NCI-H1694 (cell line): ENCODE measurements around the gene PARVA.
A peak's percentile ranks its signal among the peaks of the same experiment; 100 is the strongest.

ENCODE experiments used
- DNase-seq: peaks from one replicate; lab custom pipeline; 2025; lab: John Stamatoyannopoulos, UW

PARVA gene

GRCh38 chr11:12556155-12556554 lies 178.8 kb downstream of the PARVA start:
- no peak for DNase-seq

- peak; percentile 3 for DNase-seq
These were observed 179.5 kb downstream of the PARVA start for GRCh38 chr11:12556788-12557384.

GRCh38 chr11:12559011-12559410 lies 181.6 kb downstream of the PARVA start:
- DNase-seq = no peak

GRCh38 chr11:12560362-12560761 lies 183.0 kb downstream of the PARVA start:
- no peak for DNase-seq

- no peak for DNase-seq
These were observed 183.5 kb downstream of the PARVA start for GRCh38 chr11:12560861-12561260.

GRCh38 chr11:12564012-12564411 lies 186.6 kb downstream of the PARVA start:
- DNase-seq = no peak

GRCh38 chr11:12565406-12565805 lies 188.0 kb downstream of the PARVA start:
- no peak for DNase-seq

GRCh38 chr11:12567746-12568460 lies 190.5 kb downstream of the PARVA start:
- DNase-seq = no peak

- no peak for DNase-seq
These were observed 192.4 kb downstream of the PARVA start for GRCh38 chr11:12569499-12570425.

GRCh38 chr11:12573707-12574485 lies 196.5 kb downstream of the PARVA start:
- DNase-seq = no peak

GRCh38 chr11:12577725-12578644 lies 200.6 kb downstream of the PARVA start:
- DNase-seq = no peak

- DNase-seq = no peak
These were observed 204.0 kb downstream of the PARVA start for GRCh38 chr11:12581416-12581815.

- no peak for DNase-seq
These were observed 204.6 kb downstream of the PARVA start for GRCh38 chr11:12581923-12582322.
